Measurements from ENCODE around the gene MORN2. TPM values are rescaled to one million over a fixed set of nuclear protein-coding genes. Genes with fewer than 3 reads are reported as not detected.
"Not testable (repeated sequence)": the region's sequence is repeated elsewhere in the genome, so short reads cannot be mapped to it uniquely, and the experiment has no call there.

Gene MORN2
- total RNA-seq (15.0 and 16.7 TPM in 2 replicates), polyA plus RNA-seq (6.8 and 11.6 TPM in 2 replicates), polyA minus RNA-seq (3.6 and 4.4 TPM in 2 replicates), Bru-seq, nascent RNA (percentile 47 among the genes with signal in this experiment), BruChase-seq, experiment 1, labeled RNA remaining after a 6-hour chase (percentile 60 among the genes with signal in this experiment), BruChase-seq, experiment 2, labeled RNA remaining after a 2-hour chase (percentile 53 among the genes with signal in this experiment)
- 16.3 and 20.6 TPM in 2 replicates for polyA plus RNA-seq (2011; cell fraction: cytosol; rRNA removed)
- polyA plus RNA-seq (2011; cell fraction: nucleus; rRNA removed): 5.9 and 6.4 TPM in 2 replicates
- polyA plus RNA-seq (2012): 22.7 and 36.5 TPM in 2 replicates
- polyA minus RNA-seq (2011; cell fraction: cytosol; rRNA and poly(A)+ RNA removed): 6.7 TPM
- polyA minus RNA-seq (2011; cell fraction: nucleus; rRNA and poly(A)+ RNA removed): 1.1 and 1.7 TPM in 2 replicates
- long read RNA-seq, transcript MORN2-201 (5 exons, 739 nt): major isoform, 34 of 36 reads
- long read RNA-seq, partial matches to known transcripts: 1 of 36 reads
- long read RNA-seq, other reads (novel, unspliced or antisense): 1 of 36 reads

GRCh38 chr2:38875576-38876367, at the start of gene MORN2, which contains the start of gene DHX57:
Gene MORN2 (plus strand): TSS chr2:38875976.
Gene DHX57 (minus strand): TSS chr2:38875934. CDS start chr2:38868405, 7,529 bp downstream.
- peak; percentile 91 for FAIRE-seq
- BruUV-seq (replicated peaks): TSS peak; percentile 73
- peak within 1 kb of the TSS; percentile 60 to 81 (median 66) for H3K4me3 ChIP-seq (replicated peaks in 1 of 3; ENCODE audit: insufficient read depth in 1 of 3, low read depth in 1 of 3, low read length in 3 of 3)
- dilution Hi-C loops (cut with MboI; ENCODE audit: extremely low pct_ligation_motif_present, low sequenced_read_pairs): no loop called here
- H3K27ac ChIP-seq (ENCODE audit: insufficient read depth, low read depth, low read length): peak within 1 kb of the TSS; percentile 40
- H3K4me1 ChIP-seq (ENCODE audit: control insufficient read depth, extremely low read depth, insufficient read depth, low read length): peaks cover 13% of the 10 kb centered on the region
- H3K27me3 ChIP-seq (ENCODE audit: control insufficient read depth in 2 of 2, insufficient read depth in 2 of 2, low read length in 2 of 2): no peaks in the 10 kb centered on the region
- no peaks in the 10 kb centered on the region for H4K20me1 ChIP-seq (replicated peaks; ENCODE audit: control insufficient read depth, extremely low read depth, insufficient read depth, low read length)
- DNase-seq (ENCODE audit: low read depth, low spot score): peak; percentile 90
- no peaks in the 10 kb centered on the region for H3K9me3 ChIP-seq (replicated peaks; ENCODE audit: control insufficient read depth, insufficient read depth, low read length)
- peak within 1 kb of the TSS; percentile 73 for H3K4me2 ChIP-seq (ENCODE audit: insufficient read depth, low read length)
- no peak for TF ChIP-seq JUN (IDR thresholded peaks at IDR 0.05; ENCODE audit: borderline replicate concordance, insufficient read depth, insufficient read length, low read depth)
- no peak for TF ChIP-seq FOS (IDR thresholded peaks at IDR 0.05; ENCODE audit: borderline replicate concordance, insufficient read depth, low read length)
- no peak for TF ChIP-seq MYC (IDR thresholded peaks at IDR 0.05; ENCODE audit: low read depth, low read length)
- TF ChIP-seq CTCF (IDR thresholded peaks at IDR 0.05; ENCODE audit: extremely low read depth in 1 of 2, insufficient read depth in 1 of 2, low read depth in 1 of 2, low read length in 2 of 2): peak in 1 of 2 donors; percentile 2
- TF ChIP-seq POLR2AphosphoS5 (IDR thresholded peaks at IDR 0.05; ENCODE audit: insufficient read depth, low read depth, low read length): peak; percentile 50
- TF ChIP-seq POLR2A (IDR thresholded peaks at IDR 0.05; ENCODE audit: low read depth, low read length): peak; percentile 66
- no peak for TF ChIP-seq EZH2 (IDR thresholded peaks at IDR 0.05; ENCODE audit: borderline replicate concordance, low read depth, low read length, severe bottlenecking)
- ChIA-PET CTCF (interaction anchor here (1.1 kb wide), 2 partner anchors 72 to 354 kb away, joined by 4 read pairs; no protein-coding TSS in a partner anchor), POLR2A (interaction anchor here (1.8 kb wide), 1 partner anchor 124 kb away, joined by 8 read pairs; the partner anchor contains the start of gene SRSF7)
- peak within 1 kb of the TSS; percentile 86 for H2AFZ ChIP-seq (ENCODE audit: low read depth, low read length)
- H3K36me3 ChIP-seq (ENCODE audit: control insufficient read depth in 2 of 2, extremely low read depth in 1 of 2, insufficient read depth in 2 of 2, low read length in 2 of 2): no peaks in the 10 kb centered on the region
- no peaks in the 10 kb centered on the region for H3K9me1 ChIP-seq (replicated peaks; ENCODE audit: control insufficient read depth, extremely low read depth, insufficient read depth, low read length)
- peak within 1 kb of the TSS; percentile 72 for H3K9ac ChIP-seq (replicated peaks; ENCODE audit: extremely low read depth, insufficient read depth, low read length)
- intact Hi-C loops (cut with micrococcal nuclease): no loop called here
- H3K79me2 ChIP-seq (ENCODE audit: control insufficient read depth, insufficient read depth, low read length): peaks cover 21% of the 10 kb centered on the region

DNA sequence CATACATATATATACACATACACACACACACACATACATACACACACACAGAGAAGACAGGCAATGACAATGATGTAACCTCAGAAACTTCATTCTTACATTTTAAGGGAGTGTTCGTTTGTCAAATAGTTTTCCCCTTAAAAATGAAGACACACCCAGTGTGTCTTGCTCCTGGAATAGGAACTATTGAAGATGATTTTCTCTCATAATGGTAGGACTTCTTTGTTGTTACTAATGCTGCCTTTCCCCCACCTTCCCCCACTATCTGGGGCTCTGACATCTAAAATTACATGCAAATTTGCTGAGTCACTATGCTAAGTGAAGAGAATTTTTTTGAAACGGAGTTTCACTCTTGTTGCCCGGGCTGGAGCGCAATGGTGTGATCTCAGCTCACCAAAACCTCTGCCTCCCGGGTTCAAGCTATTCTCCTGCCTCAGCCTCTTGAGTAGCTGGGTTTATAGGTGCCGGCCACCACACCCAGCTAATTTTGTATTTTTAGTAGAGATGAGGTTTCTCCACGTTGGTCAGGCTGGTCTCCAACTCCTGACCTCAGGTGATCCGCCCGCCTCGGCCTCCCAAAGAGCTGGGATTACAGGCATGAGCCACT, 48.1 kb upstream of the MORN2 start:
- dilution Hi-C loops (cut with MboI; ENCODE audit: extremely low pct_ligation_motif_present, low sequenced_read_pairs); H3K79me2 ChIP-seq (ENCODE audit: control insufficient read depth, insufficient read depth, low read length); H2AFZ ChIP-seq (ENCODE audit: low read depth, low read length); H3K9me3 ChIP-seq (replicated peaks; ENCODE audit: control insufficient read depth, insufficient read depth, low read length); H3K27me3 ChIP-seq (ENCODE audit: control insufficient read depth in 2 of 2, insufficient read depth in 2 of 2, low read length in 2 of 2); CTCF ChIA-PET; H3K9me1 ChIP-seq (replicated peaks; ENCODE audit: control insufficient read depth, extremely low read depth, insufficient read depth, low read length); H3K4me3 ChIP-seq (replicated peaks in 1 of 3; ENCODE audit: insufficient read depth in 1 of 3, low read depth in 1 of 3, low read length in 3 of 3); H3K4me1 ChIP-seq (ENCODE audit: control insufficient read depth, extremely low read depth, insufficient read depth, low read length); DNase-seq (ENCODE audit: low read depth, low spot score); H4K20me1 ChIP-seq (replicated peaks; ENCODE audit: control insufficient read depth, extremely low read depth, insufficient read depth, low read length); H3K4me2 ChIP-seq (ENCODE audit: insufficient read depth, low read length); H3K27ac ChIP-seq (ENCODE audit: insufficient read depth, low read depth, low read length); BruUV-seq (replicated peaks); H3K9ac ChIP-seq (replicated peaks; ENCODE audit: extremely low read depth, insufficient read depth, low read length); FAIRE-seq; intact Hi-C loops (cut with micrococcal nuclease); H3K36me3 ChIP-seq (ENCODE audit: control insufficient read depth in 2 of 2, extremely low read depth in 1 of 2, insufficient read depth in 2 of 2, low read length in 2 of 2): not testable (repeated sequence)
- POLR2A ChIA-PET: interaction anchor here (1.0 kb wide), 1 partner anchor 76 kb away, joined by 3 read pairs; the partner anchor contains the start of gene SRSF7

Measured in endothelial cell of umbilical vein (primary cell).